ENCODE results near the gene ARHGEF16.

The ARHGEF16 gene

DNA sequence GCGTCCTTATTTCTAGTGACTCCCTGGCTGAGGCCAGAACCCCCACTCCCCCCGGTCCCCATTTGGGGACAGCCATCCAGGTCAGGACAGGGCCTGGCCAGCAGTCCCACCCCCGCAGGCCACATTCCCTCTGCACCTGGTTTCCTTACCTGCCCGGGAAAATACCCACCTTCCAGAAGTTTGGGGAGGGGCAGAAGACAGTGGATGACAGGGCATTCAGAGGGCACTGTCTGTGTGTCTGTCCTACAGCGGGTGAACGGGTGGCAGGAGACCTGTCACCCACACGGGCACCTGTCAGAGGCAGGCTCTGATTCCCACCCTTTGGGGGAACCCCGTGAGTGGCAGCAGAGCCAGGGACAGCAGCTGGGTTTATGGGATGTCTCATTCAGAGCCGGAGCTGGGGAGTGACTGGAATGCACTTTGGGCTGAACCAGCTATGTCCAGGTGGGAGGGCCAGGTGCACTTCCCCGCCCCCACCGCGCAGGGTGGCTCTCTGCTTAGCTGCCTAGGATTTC is 2.0 kb downstream of the ARHGEF16 start:
- TF ChIP-seq, protein P1, sequence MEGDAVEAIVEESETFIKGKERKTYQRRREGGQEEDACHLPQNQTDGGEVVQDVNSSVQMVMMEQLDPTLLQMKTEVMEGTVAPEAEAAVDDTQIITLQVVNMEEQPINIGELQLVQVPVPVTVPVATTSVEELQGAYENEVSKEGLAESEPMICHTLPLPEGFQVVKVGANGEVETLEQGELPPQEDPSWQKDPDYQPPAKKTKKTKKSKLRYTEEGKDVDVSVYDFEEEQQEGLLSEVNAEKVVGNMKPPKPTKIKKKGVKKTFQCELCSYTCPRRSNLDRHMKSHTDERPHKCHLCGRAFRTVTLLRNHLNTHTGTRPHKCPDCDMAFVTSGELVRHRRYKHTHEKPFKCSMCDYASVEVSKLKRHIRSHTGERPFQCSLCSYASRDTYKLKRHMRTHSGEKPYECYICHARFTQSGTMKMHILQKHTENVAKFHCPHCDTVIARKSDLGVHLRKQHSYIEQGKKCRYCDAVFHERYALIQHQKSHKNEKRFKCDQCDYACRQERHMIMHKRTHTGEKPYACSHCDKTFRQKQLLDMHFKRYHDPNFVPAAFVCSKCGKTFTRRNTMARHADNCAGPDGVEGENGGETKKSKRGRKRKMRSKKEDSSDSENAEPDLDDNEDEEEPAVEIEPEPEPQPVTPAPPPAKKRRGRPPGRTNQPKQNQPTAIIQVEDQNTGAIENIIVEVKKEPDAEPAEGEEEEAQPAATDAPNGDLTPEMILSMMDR (IDR thresholded peaks at IDR 0.05; ENCODE audit: control insufficient read depth, insufficient read depth, low read depth, low read length, missing control alignments), result no peak
- DNase-seq (ENCODE audit: low read depth), result no peak
- H3K4me3 ChIP-seq (ENCODE audit: control insufficient read depth, low read depth, low read length), result no peak overlapping the region

DNA sequence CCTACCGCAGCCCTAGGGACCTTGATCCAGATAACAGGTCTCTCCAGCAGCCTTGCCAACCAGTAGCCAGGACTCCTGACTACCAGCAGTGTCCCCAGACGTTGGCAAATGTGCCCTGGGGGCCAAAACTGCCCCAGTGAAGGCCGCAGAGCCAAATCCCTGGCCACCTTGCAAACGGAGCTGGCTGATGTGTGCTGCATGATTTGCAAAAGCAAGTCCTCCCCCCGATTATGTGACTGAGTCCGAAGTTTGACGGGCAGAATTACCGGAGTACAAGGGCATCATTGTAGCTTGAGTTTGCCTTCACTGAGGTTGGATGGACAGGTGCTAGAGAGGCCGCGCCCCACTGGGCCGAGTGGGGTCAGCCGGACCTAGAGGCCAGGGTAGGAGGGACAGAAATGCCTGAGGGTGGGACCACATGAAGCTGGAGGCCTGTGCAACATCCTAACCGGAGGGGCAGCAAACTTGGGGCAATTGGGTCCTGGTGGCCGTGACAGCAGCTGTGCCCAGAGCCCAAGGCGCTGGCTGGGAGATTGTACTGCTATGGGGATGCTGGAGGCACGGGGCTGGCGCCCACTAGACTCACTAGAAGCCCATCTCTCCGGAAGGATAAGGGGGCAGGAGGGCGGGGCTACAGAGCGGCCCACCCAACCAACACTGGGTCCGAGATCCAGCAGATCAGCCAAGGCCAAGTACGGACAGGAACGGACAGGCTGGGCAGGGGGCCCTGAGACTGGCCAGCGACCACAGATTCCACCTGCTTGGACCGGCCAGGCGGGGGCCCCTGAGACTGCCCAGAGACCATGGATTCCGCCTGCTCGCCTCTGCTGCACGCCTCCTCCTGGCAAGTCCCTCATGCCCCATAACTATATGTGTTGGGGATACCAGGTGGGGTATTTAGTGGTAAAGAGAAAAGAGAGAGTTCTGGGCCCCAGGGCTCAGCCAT is 2.8 kb downstream of the ARHGEF16 start:
- TF ChIP-seq, protein P1 (IDR thresholded peaks at IDR 0.05; ENCODE audit: control insufficient read depth, insufficient read depth, low read depth, low read length, missing control alignments), result no peak
- no peak overlapping the region for H3K4me3 ChIP-seq (ENCODE audit: control insufficient read depth, low read depth, low read length)
- no peak for DNase-seq (ENCODE audit: low read depth)

DNA sequence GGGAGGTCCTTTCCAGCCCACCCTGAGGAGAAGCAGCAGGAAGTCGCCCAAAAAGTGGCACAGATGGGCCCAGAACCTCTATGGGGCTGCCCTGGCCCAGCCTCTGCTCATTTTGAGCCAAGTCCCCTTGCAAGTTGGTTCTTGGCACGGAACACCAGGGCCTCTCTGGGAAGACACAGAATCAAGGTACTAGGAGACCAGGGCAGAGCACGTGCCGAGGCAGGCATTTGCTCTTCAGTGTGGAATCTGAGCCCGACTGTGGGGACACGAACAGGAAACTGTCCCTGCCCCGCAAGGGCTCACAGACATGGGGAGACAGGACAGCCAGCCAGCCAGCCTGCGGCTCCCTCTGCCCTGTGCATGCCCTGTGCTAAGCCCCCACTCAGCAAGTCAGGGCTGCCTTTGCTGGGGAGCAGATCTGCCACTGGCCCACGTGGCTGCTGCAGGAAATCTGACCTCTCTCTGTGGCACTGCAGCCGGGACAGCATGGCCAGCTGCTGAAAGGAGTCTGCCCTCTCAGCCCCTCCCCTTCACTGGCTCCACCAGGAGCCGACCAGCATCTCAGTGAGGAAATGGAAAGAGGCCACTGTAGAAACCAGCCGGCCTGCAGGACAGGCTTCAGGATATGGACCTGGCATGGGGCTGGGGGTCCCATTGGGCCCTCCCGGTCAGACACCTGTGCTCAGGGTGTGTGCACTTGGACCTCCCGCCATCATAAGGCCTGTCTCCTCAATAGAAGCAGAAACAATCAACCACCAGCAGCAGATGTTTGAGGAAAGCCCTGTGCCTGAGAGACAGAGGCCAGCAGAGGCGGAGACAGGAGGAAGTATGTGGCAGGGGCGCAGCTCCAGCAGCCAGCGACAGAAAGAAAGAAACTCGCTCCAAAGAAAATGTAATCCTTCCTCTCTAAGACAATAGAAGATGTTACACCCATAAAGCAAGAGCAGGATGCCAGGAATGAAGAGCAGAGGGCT is 3.7 kb downstream of the ARHGEF16 start:
- DNase-seq (ENCODE audit: low read depth), result no peak
- TF ChIP-seq, protein P1 (IDR thresholded peaks at IDR 0.05; ENCODE audit: control insufficient read depth, insufficient read depth, low read depth, low read length, missing control alignments), result no peak
- no peak overlapping the region for H3K4me3 ChIP-seq (ENCODE audit: control insufficient read depth, low read depth, low read length)

DNA sequence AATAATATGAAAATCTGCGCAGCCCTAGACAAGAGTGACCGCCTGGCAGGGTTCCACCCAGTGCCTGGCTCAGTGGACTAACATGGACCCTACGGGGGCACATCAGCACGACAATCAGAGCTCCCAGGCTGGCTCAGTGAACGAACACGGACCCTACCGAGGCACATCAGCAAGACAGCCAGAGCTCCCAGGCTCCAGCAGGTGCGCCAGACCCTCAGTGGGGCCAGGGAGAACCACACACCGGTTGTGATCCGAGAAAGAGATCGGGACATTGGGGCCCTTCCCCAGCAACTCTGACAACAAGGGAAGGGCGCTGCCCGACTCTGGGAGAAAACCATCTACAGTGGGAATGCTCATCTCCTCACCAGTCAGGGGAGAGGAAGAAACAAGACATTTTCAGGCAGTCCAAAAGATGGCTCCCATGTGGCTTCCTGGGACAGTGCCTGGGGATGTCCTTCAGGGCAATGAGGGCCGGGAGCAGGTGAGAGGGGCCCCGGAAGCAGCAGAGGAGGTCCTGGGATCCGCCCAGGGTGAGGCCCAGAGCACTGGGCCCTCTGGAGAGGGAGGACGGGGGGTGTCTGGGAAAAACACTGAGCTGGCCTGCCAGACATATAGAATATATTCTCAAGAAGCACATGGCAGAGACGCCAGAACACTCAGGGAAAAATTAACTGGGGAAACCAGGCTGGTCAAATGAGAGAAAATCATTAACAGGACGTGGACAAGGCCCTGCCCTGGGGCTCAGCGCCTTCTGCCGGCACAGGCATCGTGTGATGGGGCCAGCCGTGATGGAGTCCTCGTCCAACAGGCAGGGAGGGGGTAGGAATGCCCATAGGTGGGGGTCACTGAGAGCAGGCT is 4.8 kb downstream of the ARHGEF16 start:
- DNase-seq (ENCODE audit: low read depth), result no peak
- H3K4me3 ChIP-seq (ENCODE audit: control insufficient read depth, low read depth, low read length), result no peak overlapping the region
- TF ChIP-seq, protein P1 (IDR thresholded peaks at IDR 0.05; ENCODE audit: control insufficient read depth, insufficient read depth, low read depth, low read length, missing control alignments), result no peak

DNA sequence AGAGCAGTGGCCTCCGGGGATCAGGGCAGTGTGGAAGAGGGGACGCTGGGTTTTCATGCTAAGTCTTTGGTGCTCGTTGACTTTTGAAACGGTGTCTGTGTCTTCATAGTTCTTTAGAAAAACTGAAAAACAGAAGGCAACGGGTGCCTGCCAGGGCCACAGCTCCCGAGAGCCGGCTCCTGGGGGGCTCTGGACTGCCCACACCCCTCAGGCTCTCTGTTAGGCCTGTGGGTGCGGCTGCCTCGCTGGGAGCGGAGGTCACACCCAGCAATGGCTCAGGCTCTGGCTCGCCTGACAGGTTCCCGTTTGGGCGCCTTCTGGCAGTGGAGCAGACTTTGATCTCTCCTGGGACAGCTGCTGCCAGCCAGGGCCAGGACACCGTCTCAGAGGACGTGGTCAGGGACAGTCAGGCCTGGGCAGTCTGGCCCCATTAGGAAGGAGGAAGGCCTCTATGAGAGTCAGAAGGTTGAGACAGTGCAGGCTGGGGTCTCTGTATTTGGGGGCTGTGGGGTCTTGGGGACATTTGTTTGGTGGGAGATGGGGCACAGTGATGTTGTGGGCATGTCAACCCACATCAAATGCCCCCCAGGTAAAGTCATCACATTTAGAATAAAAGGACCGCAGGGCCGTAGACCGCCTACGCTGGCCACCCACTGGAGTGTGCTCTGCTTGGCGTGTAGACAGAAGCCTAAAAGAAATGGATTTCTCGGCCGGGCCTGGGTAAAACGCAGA is 5.6 kb downstream of the ARHGEF16 start:
- TF ChIP-seq, protein P1 (IDR thresholded peaks at IDR 0.05; ENCODE audit: control insufficient read depth, insufficient read depth, low read depth, low read length, missing control alignments), result no peak
- no peak for DNase-seq (ENCODE audit: low read depth)
- H3K4me3 ChIP-seq (ENCODE audit: control insufficient read depth, low read depth, low read length), result no peak overlapping the region
